GM06990 (cell line): ENCODE data around the gene NAALADL2.

ENCODE experiments used
- DNase-seq: peaks from one replicate; pipeline ENCODE4 v3.0.0-alpha.2; 2011; ENCODE audit not compliant: insufficient read length; ENCODE audit errors: extremely low read depth
- H3K27me3 ChIP-seq: replicated peaks from 2 replicates; pipeline ENCODE4 v1.6.0; 2011; ENCODE audit warnings: low read length; ENCODE audit not compliant: control insufficient read depth, insufficient read depth
- H3K36me3 ChIP-seq: 2 replicates; pipeline ENCODE4 v1.5.1; 2011; ENCODE audit warnings: low read length; ENCODE audit not compliant: control insufficient read depth, insufficient read depth
- H3K4me3 ChIP-seq: replicated peaks from 2 replicates; pipeline ENCODE4 v1.5.1; 2011; ENCODE audit warnings: low read depth, mild to moderate bottlenecking, control low read depth, low read length
- CTCF ChIP-seq: IDR thresholded peaks from 2 replicates; pipeline ENCODE4 v1.5.1; 2011; ENCODE audit warnings: low read length, control low read depth, mild to moderate bottlenecking, inconsistent platforms; ENCODE audit not compliant: insufficient read depth, poor library complexity, severe bottlenecking

Gene NAALADL2

GRCh38 chr3:174951034-174951433 is 91.9 kb downstream of the NAALADL2 start:
- TF ChIP-seq CTCF = no peak

GRCh38 chr3:174951498-174952005 is 92.4 kb downstream of the NAALADL2 start:
- no peak for DNase-seq
- Histone ChIP-seq H3K36me3 (no peaks in the 10 kb centered on the region), H3K4me3 (no peak overlapping the region), H3K27me3 (no peaks in the 10 kb centered on the region)
- no peak for TF ChIP-seq CTCF

More at GRCh38 chr3:174951034-174951433, 91.9 kb downstream of the NAALADL2 start:
- Histone ChIP-seq H3K27me3 (no peaks in the 10 kb centered on the region), H3K4me3 (no peak overlapping the region), H3K36me3 (no peaks in the 10 kb centered on the region)
- no peak for DNase-seq

- no peak for DNase-seq
- Histone ChIP-seq H3K27me3 (no peaks in the 10 kb centered on the region), H3K36me3 (no peaks in the 10 kb centered on the region), H3K4me3 (no peak overlapping the region)
- no peak for TF ChIP-seq CTCF
Observed at GRCh38 chr3:174953068-174953467, 93.9 kb downstream of the NAALADL2 start.

- Histone ChIP-seq H3K36me3 (no peaks in the 10 kb centered on the region), H3K27me3 (no peaks in the 10 kb centered on the region), H3K4me3 (no peak overlapping the region)
- no peak for TF ChIP-seq CTCF
- DNase-seq = no peak
Observed at GRCh38 chr3:174955513-174956016, 96.4 kb downstream of the NAALADL2 start.

GRCh38 chr3:174957081-174957480 is 97.9 kb downstream of the NAALADL2 start:
- no peak for TF ChIP-seq CTCF
- Histone ChIP-seq H3K4me3 (no peak overlapping the region), H3K36me3 (no peaks in the 10 kb centered on the region), H3K27me3 (no peaks in the 10 kb centered on the region)
- no peak for DNase-seq

- H3K4me3 ChIP-seq = no peak overlapping the region
- DNase-seq = no peak
- no peaks in the 10 kb centered on the region for H3K36me3 ChIP-seq
- no peak for TF ChIP-seq CTCF
- no peaks in the 10 kb centered on the region for H3K27me3 ChIP-seq
Observed at GRCh38 chr3:174957551-174958001, 98.4 kb downstream of the NAALADL2 start.
